NCI-H146 (cell line): ENCODE results near the gene LRRC61.
"Not testable (repeated sequence)": the region's sequence is repeated elsewhere in the genome, so short reads cannot be mapped to it uniquely, and the experiment has no call there.

Experiments
- DNase-seq: peaks from one replicate; lab custom pipeline; 2025; lab: John Stamatoyannopoulos, UW

LRRC61 gene

DNA sequence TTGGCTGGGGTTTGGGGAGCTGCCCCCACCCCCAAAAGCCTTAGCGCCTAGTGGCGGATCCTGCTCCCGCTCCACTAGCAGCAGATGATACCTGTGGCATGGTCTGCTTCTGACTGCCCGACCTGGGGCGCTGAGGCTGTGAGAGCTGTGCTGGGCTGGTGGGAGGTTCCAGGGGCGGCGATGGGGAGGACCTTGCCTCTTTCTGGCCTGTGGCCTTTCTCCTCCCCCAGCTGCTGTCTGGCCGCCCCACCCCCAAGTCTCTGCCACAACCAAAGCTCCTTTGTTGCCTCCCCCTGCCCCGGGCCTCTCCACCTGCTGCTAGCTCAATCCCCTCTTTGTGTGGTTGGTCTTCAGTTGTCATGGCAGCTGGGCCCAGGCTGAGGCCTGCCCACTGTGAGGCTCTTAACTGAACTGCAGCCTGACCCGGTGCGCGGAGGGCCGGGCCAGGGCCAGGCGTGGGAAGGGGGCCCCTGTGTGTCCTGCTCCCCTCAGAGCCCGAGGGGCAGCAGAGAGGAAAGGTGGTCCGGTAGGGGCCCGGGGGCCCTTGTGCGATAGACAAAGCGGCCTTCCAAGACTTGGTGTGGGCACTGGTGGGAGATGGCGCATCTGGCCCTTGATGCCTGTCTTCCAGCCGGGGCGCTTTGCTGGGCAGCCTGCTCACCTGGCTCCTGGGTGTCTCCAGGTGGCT lies 60.7 kb downstream of the LRRC61 start:
- peak; percentile 99 for DNase-seq

- DNase-seq = peak; percentile 40
Measured at GRCh38 chr7:150384406-150385301, 61.5 kb downstream of the LRRC61 start.

GRCh38 chr7:150385302-150385723 lies 62.2 kb downstream of the LRRC61 start:
- DNase-seq = peak; percentile 81

DNA sequence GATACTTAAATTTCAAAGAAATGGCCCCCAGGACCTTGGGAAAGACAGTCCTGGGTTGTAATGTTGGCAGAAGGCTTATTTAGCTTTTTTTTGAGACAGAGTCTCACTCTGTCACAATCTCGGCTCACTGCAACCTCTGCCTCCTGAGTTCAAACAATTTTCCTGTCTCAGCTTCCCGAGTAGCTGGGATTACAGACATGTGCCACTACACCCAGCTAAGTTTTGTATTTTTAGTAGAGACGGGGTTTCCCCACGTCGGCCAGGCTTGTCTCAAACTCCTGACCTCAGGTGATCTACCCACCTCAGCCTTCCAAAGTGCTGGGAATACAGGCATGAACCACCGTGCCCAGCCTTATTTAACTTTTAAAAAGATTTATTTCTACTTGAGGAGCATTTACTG lies 62.7 kb downstream of the LRRC61 start:
- not testable (repeated sequence) for DNase-seq
